ENCODE data around the gene CTSH.
"Not testable (repeated sequence)": the region's sequence is repeated elsewhere in the genome, so short reads cannot be mapped to it uniquely, and the experiment has no call there.

Gene CTSH

DNA sequence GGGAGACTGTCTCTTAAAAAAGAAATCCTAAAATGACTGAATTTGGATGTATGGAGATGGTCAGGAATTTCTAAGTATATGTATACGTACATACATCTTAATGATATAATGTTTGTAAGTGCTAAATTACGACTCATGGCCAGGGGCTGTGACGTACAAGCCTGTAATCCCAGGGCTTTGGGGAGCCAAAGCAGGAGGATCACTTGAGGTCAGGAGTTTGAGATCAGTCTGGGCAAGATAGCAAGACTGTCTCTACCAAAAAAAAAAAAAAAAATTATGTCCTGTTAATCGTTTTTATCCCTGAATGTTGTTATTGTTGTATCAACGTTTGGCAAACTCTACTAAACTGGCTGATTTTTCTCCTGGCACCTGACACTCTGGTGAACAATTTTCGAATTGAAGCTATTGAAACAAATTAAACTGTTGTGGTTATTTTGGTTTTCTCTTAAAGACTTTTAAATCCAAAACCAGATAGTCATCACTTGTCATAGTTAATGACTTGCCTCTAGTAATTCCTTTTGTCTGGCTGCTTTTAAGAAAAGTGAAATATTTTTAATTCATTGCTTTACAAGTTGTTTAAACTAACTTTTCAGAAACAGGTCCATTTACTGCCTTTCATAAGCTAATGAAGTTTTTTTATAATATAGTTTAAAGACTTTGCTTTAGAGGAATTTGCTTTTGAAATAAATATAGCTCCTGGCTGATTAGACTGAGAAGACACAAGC, 65.2 kb downstream of the CTSH start:
- no peak for DNase-seq

GRCh38 chr15:78878356-78878755, 66.5 kb downstream of the CTSH start:
- no peak for DNase-seq

GRCh38 chr15:78876954-78877353, 67.9 kb downstream of the CTSH start:
- DNase-seq, result not testable (repeated sequence)

DNA sequence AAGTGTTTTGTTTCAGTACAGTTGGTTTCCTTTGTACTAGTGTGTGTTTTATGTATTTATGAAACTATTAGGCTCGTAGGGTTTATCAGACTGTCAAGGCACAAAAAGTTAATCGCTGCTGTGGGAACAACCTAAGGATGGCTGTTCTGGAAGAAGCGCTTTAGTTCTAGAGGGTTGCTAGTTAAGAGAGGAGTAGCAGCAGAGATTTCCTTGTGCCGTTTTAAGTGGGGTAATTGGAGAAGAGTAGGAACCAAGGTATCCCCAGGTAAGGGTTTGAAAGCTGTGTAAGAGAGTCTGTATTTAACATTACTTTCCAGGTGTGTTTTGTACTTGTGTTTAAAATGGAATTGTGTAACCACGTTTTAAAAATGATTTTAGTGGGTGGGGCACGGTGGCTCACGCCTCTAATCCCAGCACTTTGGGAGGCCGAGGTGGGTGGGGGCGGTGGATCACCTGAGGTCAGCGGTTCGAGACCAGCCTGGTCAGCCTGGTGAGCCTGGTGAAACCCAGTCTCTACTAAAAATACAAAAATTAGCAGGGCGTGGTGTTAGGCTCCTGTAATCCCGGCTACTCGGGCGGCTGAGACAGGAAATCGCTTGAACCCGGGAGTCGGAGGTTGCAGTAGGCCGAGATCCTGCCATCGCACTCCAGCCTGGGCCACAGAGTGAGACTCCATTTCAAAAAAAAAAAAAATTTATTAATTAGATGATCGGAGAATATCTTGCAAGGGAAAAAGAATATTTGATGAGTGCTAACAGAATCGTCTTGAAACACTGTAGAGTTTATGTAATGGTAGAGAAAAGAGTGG, 69.5 kb downstream of the CTSH start:
- no peak for DNase-seq

DNA sequence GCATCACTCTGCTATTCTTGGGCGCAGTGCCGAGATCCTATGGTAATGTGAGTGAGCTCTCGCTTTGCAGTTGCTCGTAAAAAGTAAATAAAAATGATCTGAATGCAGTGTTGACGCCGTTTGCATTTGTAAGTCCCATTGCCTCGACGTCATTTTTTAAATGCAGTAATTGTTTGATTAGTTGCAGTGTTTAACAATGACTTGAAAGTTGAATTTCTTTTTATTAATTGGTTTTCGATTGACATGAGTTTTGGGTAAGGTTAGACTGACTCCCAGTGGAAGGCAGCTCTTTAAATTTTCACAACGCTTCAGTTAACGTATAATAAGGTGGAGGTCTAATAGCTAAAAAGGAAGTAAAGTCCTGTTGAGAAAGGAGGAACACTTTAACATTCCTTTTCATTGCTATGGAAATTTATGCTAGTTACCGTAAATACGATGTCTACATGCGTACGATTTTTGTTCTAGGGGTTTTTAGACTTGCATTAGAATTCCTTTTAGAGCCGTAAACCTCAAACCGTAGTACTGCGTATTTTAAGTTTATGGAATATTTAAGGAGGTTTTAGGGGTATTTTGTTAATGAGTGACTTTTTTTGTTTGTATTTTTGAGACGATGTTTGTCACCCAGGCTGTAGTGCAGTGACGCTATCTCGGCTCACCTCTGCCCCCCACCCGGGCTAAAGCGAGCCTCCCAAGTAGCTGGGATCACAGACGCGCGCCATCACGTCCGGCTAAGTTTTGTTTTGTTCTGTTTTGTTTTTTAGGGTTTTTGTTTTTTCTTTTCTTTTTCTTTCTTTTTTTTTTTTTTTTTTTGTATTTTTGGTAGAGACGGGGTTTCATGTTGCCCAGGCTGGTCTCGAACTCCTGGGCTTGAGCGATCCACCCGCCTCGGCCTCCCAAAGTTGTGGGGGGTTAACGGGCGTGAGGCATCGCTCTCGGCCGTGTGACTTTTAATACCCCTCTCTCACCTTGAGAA, 70.8 kb downstream of the CTSH start:
- no peak for DNase-seq

GRCh38 chr15:78872972-78873792, 71.7 kb downstream of the CTSH start:
- peak; percentile 57 for DNase-seq

GRCh38 chr15:78872155-78872971, 72.5 kb downstream of the CTSH start, which contains the start of gene MORF4L1:
Gene MORF4L1 (plus strand): TSS chr15:78872890. CDS start chr15:78873018, 128 bp downstream.
- peak; percentile 90 for DNase-seq

- DNase-seq, result not testable (repeated sequence)
Measured at GRCh38 chr15:78871483-78872127, 73.2 kb downstream of the CTSH start.

All from NCI-H2227 treated with DMSO at 0.1 percent for 48 hours (cell line).